Bone marrow (tissue), 2 donors: Measurements from ENCODE around the gene NYAP2.

ENCODE experiments used
- DNase-seq, 2 donors: peaks; one replicate each; lab custom pipeline; 2025; lab: John Stamatoyannopoulos, UW

The NYAP2 gene

DNA sequence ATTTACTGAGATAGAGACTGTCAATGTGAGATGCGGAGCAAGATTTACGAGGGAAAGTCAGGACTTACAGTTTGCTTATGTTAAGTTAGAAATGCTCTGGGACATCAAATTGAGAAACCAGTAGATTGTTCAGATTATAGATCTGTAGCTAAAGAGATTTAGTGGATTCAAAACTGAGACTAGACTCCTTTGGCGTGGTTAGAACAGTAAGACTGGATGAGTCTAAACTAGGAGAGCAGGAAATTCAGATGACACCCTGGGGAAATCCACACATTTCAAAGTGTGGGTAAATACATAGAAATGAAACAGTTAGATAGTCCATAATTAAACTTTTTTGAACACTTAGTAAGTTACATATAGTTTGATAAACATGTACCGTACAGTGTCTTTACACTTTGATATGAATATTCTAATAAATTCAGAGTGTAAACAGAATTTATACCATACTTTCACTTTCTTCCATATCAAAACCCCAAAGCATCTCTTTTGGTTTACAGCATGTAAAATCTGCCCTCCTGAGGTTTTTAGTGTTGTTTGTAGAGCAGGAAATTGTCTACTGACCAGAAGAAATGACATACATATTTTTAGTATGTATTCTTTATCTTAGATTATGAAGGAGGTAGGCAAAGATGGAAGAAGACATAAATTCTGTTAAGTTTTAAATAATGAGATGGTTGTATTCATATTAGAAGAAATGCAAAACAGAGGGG is 231.5 kb downstream of the NYAP2 start:
- no peak for DNase-seq

DNA sequence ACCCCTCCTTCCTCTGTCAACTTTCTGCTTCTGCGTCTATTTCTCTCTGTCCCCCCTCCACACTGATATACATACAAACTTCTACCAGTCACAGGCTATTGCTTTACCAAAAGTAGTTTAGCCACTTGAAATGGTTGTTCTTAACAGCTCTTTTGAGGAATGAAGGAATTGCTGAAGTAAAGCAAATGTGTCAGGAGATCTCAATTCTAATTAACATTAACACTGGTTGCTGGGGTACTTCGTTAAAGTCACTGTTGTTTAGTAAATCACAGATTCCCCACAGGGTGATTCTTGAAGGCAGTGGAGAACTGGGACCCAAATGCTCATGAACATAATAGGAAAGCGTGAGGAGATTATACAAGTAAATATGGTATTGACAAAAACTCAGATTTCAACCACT is 232.8 kb downstream of the NYAP2 start:
- DNase-seq: no peak

DNA sequence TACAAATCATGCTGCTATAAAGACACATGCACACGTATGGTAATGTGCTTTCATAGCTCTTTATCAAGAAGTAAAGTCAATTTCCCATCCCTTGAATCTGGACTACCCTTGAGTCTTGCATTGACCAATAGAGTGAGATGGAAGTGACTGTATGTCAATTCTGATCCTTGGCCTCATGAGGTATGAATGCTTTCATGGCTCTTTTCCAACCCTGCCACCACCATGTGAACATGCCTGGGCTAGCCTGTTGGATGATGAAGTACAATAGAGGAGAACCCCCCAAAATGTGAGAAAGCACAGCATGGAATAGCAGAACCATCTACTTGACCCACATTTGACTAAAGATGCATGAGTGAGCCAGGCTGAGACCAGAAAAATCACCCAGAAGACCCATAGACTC is 237.0 kb downstream of the NYAP2 start:
- no peak for DNase-seq

DNA sequence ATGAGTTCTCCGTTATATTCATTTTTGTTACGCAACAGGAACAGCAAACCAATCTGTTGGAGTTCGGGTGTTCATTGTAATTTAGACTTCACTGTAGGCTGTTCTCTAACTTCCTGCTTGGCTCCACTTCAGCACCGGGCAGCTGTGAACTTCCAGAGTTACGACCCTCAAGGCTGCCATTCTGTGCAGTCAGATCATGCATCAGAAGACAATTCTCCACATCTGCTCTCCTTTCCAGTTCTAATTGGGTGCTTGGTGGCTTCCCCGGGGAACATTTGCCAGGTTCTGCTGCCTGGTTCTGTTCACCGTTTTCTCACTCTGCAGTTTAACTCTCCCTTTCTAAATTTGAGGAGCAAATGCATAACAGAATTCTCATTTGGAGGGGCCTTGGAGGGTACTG is 237.7 kb downstream of the NYAP2 start:
- no peak for DNase-seq

DNA sequence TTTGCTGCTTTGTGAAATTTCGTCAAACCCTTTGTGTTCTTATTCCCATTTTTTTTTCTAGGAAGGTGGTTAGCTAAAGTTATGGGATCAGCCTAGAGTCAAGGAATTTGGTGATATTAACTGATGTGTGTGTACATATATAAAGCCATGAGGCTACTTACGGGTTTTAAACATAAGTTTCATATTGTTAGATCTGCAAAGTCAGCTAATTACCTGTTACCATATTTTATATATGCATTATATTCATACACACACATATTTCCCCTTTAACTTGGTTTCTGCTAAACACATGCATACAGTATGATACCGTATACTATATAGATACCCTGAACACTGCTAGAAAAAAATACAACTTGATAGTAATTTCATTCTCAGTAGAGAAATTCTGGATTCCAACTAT is 241.0 kb downstream of the NYAP2 start:
- no peak for DNase-seq

DNA sequence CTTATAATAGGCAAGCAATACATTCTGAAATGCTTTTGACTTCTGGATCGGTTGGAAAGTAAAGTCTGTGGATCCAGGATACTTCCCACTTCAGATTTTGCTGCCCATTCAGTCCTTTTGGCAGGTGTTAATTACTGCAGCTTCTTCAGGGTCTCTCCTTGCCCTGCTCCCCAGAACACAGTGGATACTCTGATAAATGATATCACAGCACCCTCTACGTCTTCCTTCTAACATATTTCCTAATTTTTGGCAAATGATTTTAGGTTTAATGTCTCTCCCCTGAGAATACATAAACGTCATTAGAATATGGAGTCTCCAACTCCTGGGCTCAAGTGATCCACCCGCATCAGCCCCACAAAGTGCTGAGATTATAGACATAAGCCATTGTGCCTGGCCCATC is 249.8 kb downstream of the NYAP2 start:
- no peak for DNase-seq

DNA sequence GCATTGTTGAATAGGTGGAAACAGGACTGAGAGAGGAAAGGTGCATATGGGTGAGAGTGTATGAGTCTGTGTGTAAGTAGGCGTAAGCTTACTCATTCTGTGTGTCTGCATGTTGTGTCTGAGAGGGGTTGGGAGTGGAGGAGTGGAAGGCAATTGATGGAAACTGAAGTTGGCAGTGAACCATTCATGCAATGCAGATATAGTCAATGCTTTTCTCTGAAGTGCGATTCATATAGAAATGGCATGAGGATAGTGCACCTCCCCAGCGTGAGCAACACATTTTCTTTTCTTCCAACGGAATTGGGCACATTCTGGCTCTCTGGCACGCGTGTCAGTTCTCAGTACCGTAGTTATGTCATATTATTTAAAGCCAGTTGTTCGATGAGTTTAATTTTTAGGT is 250.5 kb downstream of the NYAP2 start:
- DNase-seq: no peak

DNA sequence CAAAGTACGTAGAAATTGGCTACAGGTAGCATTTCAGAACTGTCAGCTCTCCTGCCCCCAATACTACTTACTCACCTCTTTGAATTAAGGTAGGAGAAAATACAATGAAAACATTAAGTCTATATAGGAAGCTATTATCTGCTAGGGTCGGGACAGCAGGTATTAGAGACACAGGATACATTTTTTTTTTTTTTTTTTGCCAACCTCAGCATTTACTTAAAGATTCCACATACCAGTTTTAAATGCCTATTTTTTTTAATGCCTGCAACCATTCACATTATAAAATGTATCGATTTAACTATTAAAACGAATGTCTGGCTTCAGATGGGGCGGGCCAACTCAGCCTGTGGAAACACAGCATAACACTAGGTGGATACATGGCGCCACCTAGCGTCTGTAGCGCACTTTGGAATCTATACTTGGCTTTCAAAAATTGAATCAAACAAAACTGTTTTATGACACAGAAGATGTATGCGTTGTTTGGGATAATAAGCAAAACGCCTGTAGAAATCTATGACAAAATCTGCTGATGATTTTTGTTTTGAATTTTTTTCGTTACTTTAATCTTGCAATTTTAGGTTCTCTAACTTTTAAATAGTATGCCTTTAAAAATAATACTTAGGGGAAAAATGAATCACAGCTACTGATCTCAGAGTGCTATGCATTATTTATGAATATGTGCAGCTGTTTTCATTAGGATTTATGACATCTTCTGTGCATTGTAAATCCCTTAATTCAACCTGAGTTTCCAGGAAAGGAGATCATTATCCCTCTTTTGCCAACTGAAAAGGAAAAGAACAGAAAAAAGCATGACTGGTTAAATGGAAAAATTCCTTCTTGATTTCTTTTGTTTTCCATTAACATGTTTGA is 261.0 kb downstream of the NYAP2 start:
- DNase-seq: peak; percentile 3 to 40

DNA sequence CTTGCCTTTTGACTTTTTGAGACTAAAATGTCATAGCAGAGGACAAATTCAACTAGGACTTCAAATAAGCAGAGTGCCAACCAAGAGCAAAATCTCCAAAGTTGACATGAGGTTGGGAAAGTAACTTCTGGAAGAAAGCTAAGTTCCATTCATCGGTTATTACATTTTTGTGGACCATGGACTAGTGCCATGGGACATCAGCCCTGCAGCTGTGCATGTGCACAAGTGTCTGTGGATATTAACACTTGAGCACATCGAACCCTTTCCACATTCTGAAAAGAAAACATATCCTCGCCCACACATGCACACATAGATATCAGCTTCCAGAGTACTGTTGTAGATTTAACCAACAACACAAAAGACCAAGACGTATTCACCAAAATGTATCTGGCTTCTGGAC is 262.6 kb downstream of the NYAP2 start:
- DNase-seq: no peak

DNA sequence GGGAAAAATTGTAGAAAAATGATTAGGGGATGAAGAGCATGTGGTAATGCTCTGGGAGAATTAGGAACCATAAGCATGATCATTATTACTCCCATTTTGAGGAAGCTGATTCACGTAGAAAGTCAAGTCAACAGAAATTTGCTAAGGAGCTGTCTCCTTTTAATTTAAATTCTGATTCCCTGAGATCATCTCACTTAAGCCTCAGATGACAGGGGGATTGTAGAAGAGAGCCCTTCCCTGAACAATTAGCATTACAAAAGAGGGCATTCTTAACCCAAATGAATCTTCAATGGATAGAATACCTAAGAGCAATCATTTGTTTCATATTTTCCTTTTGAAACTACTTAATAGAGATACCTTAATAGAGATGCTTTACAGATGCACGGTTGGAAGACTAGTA is 267.9 kb downstream of the NYAP2 start:
- DNase-seq: no peak

DNA sequence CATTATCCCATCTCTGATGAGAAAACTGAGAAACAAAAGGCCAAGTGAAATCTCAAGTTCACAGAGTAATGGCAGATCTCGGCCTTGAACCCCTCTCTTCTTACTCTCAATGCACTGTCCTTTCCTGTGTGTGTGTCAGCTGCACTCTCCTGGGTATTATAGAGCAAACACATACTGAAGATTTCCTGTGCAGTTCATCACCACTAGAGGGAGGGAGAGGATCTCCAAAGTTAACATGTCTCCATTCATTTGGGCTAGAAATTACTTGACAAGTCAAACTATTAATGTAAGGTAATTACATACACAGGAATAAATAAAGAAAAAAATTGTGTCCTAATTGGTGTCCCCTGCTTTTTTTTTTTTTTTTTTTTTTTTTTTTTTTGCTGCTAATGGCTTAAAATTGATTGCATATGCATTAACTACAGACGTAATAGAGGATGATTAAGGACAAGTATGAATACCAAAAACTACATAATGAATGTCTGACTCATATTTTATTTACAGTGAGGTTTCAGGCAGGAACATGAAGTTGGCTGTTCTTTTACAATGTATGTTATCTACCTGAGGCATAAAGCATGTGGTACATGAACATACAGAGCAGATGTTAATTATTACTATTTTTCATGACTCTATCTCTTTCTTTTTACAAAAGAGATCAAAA is 269.2 kb downstream of the NYAP2 start:
- DNase-seq: no peak

DNA sequence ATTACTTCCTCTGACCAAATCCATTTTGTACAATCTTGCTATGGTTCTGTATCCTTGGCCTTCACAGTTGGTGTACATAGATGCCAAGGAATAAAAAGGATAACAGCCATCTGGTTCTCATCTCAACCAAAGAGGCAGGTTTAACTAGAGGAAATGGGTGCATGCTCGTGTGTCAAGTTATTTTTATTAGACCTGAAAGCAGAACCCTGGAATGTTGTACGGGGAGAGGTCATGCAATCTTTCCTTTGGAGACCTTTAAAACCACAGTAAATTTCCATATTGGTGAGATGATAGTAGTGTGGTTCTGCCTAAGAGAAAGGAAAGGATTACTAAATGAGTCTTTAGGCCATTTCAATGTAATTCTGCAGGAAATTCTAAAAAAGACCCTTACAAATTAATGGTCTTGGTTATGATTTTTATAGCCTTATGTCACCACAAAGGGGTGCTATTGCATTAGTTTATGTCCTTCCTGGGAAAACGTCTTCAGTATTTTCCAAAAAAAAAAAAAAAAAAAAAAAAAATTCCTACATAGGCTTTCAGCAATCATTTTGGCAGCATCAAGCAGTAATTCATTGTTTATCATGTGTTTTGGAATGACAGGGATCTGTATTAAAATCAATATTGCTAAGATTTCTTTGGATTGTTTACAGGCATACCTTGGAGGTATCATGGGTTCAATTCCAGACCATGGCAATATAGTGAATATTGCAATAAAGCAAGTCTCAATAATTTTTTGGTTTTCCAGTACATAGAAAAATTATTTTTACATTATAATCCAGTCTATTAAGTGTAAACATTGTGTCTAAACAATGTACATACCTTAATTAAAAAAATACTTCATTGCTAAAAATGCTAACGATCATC is 270.8 kb downstream of the NYAP2 start:
- DNase-seq: no peak

DNA sequence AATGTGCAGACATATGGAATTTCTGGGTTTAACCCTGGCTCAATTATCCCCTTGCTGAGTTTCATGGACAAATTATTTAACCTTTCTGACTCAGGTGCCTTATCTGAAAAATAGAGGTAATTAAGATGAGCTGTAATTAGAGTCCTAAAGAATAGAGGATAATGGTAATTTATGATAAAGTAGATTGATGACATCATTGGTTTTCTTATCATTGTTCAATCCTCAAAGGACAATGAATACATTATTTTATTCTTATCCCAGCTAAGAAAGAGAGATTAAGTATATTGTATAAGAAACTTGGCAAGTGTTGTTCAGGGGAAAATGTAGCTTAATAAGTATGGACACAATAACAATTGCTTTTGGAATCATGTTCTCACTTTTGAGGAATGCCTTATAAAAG is 279.3 kb downstream of the NYAP2 start:
- no peak for DNase-seq

DNA sequence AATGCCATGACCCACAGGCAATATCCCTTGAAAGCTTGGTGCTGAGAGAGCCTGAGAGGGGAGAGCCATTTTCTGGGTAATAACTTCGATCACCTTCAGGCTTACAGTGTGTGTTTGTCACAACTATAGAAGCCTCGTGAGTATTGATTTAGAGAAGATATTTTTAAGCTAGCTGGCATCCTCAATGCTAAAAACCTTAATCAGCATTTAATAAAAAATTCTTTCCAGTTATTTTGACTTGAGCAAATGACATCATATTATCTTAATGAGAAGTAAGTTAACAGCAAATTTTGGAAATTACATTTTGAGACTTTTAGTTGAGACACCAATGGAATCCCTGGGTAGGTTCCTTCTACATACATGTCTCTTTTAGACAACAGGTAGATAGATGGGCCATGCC is 283.7 kb downstream of the NYAP2 start:
- no peak for DNase-seq

DNA sequence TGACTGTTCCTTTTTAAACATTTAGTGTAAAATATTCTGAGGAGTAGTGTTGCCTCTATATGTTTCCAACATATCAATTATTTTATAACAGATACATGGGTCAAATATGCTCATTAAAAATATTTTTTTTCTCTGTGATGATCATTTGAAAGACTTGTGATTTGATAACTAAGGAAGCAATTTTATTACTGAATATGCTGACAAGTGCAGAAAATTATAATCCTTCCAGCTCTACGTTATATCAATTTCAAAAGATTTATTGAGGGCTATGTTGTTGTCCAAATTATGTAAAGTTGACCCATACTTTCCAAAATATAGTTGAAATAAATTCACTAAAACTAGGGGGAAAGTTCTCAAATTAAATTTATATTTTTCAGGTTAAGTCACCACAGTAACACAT is 290.6 kb downstream of the NYAP2 start:
- no peak for DNase-seq

DNA sequence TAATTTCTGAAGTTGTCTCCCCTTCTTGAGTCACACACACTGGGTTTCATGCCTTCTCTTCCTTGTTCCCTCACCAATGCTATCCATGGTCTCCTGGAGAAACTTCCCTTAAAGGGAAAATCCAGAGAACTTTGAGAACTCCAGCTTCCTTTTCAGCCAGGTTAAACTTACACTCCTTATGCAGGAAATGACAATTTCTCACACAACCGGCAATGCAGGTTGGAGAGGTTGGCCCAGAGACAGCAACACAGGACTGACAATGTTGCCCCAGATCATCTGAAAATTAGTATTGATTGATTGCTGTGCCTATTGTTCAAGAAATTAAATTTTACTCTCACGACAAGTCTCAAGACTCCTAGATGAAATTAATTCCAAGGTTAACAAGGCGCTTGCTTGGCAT is 292.2 kb downstream of the NYAP2 start:
- no peak for DNase-seq

DNA sequence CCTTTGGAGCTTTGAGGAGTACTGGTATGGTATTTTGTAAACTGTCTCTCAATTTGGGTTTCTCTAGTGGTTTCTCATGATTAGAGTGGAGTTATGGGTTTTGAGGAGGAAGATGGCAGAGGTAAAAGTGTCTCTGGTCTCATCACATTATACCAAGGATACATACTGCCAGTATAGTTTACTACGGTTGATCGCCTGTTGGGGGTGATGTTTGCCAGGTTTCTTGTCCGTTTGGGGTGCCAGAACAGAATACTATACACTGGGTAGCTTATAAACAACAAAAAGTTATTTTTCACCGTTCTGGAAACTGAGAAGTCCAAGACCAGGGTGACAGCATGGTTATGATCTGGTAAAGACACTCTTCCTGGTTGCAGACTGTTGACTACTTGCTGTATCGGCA is 293.7 kb downstream of the NYAP2 start:
- no peak for DNase-seq

DNA sequence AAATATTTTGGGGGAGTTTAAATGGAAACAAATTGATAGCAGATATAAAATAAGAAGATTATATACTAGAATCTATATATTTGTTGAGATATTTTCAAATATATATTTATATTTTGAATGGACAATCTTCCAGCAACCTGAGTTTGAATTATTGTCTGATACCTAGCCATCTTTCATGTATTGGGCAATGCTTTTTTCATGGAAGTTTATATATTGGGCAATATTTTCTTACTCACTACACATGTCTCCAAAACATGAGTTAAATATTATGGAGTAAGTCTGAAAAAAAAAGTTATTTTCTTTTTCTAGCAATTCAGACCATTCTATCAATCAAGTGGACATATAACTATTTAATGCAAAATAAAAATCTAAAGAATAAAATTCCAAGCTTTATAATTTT is 295.2 kb downstream of the NYAP2 start:
- DNase-seq: no peak

DNA sequence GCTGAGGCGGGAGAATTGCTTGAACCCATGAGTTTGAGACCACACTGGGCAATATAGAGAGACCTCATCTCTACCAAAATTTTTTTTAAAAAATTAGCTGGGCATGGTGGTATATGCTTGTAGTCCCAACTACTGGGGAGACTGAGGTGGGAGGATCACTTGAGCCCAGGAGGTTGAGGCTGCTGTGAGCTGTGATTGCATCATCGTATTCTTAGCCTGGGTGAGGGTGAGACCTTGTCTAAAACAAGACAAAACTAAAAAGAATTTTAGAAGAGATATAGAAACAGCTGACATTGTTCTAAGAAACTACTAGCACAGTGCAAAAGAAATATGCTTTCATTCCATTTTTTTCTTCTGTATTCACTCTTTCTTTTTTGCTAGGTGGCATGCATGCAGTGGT is 298.4 kb downstream of the NYAP2 start:
- no peak for DNase-seq
